Fibroblast of lung (primary cell): ENCODE results near the gene REEP1.

Source experiments
- EZH2 ChIP-seq: IDR thresholded peaks from 2 replicates; pipeline ENCODE4 v1.5.1; 2012; ENCODE audit warnings: low read length, control low read depth, mild to moderate bottlenecking; ENCODE audit errors: missing control alignments
- TF ChIP-seq, protein P1 (sequence below), 2 donors: IDR thresholded peaks in 1 of 2; conservative IDR thresholded peaks in 1 of 2; 1 replicate in 1 of 2; 2 replicates in 1 of 2; pipeline ENCODE4 v1.5.1; 2011 to 2012; ENCODE audit warnings: low read length in 2 of 2, control low read depth in 1 of 2, inconsistent platforms in 1 of 2, low read depth in 1 of 2, mild to moderate bottlenecking in 1 of 2

DNA sequence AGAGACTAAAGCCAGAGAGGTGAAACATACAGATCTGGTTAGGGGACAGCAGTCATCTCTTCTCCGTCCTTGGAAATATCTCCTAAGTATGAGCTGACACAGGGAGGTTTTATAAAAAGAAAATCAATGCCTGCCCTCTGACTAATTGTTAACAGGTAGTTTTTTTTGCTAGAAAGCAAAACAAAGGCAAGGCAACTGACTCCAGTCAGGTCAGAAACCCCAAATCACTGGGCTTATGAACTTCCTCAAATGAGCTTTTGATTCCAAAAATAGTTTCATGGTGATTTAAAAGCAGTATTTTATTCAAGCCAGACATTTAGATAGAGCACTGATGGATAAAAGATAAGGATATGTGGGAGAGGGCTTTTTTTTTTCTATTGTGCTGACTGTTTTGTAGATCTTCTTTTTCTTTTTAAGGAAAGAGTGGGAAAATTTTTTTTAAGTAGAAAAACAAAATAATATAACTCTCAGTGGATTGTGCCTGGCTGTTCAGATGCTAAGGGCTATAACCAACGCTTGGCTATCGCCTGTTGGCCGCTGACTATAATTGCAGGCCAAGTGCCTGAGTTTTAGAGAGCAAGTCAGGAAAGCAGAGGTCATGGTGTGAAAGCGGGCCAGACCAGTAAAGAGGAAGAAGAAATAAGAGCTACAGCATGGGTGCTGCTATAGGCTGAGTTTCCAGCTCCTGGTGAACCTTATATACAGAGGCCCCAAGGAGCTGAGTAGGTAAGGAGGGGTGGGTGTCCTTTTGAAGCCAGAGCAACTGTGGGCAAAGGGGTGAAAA is 93.3 kb downstream of the REEP1 start:
- TF ChIP-seq, protein P1, sequence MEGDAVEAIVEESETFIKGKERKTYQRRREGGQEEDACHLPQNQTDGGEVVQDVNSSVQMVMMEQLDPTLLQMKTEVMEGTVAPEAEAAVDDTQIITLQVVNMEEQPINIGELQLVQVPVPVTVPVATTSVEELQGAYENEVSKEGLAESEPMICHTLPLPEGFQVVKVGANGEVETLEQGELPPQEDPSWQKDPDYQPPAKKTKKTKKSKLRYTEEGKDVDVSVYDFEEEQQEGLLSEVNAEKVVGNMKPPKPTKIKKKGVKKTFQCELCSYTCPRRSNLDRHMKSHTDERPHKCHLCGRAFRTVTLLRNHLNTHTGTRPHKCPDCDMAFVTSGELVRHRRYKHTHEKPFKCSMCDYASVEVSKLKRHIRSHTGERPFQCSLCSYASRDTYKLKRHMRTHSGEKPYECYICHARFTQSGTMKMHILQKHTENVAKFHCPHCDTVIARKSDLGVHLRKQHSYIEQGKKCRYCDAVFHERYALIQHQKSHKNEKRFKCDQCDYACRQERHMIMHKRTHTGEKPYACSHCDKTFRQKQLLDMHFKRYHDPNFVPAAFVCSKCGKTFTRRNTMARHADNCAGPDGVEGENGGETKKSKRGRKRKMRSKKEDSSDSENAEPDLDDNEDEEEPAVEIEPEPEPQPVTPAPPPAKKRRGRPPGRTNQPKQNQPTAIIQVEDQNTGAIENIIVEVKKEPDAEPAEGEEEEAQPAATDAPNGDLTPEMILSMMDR (conservative IDR thresholded peaks at IDR 0.05 in 1 of 2, IDR thresholded peaks at IDR 0.05 in 1 of 2; ENCODE audit: low read depth in 1 of 2, low read length in 2 of 2), result no peak
- TF ChIP-seq EZH2, result no peak
